ENCODE measurements around the gene RASSF7. TPM values are rescaled to one million over a fixed set of nuclear protein-coding genes. Genes with fewer than 3 reads are reported as not detected.

RASSF7 gene
- total RNA-seq, 1 donor from 2014 or later: 2.0 TPM

GRCh38 chr11:581752-582151 lies 21.0 kb downstream of the RASSF7 start:
- no peak for DNase-seq (ENCODE audit: low spot score)

GRCh38 chr11:584287-584686 lies 23.5 kb downstream of the RASSF7 start:
- no peak for DNase-seq (ENCODE audit: low spot score)

DNA sequence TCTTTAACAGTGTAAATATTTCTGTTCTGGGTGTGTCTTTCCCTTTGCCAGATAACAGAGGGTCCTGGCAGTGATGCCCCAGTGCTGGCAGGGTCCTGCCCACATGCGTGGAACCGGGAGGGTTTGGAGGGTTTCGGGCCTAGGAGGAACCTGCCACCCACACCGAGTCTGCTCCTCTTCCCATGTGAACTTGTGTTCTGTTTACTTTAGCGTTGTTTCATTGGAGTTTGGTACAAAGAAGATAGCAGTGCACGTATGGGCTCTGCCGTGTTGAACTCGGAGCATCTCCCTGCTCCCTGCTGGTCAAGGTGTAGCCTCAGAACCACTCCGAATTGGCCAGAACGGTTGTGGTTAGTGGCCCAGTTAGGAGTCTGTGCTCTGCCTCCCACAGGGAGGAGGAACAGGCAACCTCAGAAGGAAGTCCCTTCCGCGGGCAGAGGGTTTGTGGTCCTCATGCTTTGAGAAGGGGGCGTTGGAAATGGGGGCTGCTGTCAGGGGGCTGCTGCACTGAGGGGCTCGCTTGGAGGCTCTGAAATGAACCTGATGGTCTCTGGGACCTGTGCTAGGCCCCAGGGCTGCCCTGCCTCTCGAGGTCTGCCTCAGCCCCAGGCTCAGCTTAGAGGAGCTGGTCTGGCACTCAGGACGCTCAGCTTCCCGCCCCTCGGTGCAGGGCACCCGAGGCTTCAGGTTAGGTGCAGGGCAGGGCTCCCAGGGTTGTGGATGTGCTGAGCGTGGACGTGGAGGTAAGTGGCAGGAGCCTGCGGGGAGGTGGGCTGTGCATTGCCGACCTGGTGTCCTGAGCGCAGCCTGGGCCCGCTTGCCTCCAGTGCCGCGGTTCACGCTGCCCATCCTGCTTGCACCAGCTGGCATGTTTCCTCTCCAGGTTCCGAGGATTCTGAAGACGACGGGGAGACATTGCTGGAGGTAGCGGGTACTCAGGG lies 25.9 kb downstream of the RASSF7 start:
- no peak for DNase-seq (ENCODE audit: low spot score)

GRCh38 chr11:587546-587945 lies 26.8 kb downstream of the RASSF7 start:
- DNase-seq (ENCODE audit: low spot score): no peak

DNA sequence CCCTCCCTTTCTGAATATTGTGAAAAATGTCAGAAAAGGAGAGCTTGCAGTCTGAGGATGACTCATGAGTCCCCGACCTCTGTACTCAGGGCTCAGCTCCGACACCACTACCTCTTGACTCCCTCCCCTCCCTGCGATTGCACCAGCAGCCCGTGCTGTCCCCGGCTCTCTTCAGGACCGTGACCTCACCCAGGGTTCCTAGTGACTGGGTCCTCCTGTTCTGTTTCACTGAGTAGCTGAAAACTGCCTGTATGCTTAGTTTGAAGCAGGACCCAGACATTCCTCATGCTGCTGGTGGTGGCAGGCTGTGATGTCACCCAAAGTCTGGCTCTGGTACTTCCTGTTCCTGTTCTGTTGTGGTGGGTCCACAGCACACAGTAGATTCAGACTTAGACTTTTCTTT lies 27.2 kb downstream of the RASSF7 start:
- no peak for DNase-seq (ENCODE audit: low spot score)

GRCh38 chr11:589798-590197 lies 29.0 kb downstream of the RASSF7 start:
- no peak for DNase-seq (ENCODE audit: low spot score)

DNA sequence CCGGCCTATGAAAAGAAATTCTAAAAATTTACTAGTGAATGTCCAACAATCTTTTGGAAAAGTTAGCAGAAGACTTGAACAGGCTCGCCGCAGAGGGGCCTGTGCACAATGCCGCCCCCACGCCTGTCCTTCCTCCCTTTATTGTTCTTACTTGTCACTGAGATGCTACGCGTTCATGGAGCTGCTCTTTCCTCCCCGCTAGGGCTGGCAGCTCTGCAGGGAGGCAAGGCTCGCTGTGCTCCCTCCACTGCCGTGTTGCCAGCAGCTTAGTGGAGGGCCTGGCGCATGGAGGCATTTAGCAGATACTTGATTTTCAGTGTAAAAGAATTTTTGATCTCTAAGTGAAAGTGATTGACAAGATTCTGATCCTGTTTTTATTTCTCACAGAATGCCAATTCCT lies 30.2 kb downstream of the RASSF7 start:
- no peak for DNase-seq (ENCODE audit: low spot score)

DNA sequence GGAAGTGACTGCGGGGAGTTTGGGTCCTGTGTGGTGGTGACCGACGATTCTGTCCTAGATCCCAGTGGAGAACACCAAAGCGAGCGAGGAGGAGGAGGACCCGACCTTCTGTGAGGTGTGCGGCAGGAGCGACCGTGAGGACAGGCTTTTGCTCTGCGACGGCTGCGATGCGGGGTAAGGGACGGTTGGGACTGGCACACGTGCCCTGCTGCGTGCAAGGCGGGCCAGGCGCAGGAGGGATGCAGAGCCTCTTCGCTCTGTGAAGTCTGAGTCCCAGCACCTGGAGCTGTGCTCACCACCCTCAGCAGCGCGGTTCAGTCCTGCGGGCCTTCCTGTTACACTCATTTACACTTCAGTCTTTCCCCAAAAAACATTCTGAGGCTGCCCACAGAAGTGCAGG lies 31.7 kb downstream of the RASSF7 start:
- no peak for DNase-seq (ENCODE audit: low spot score)

- DNase-seq (ENCODE audit: low spot score): no peak
Measured at GRCh38 chr11:592918-593317, 32.1 kb downstream of the RASSF7 start.

- DNase-seq (ENCODE audit: low spot score): no peak
Measured at GRCh38 chr11:593347-593746, 32.6 kb downstream of the RASSF7 start.

GRCh38 chr11:595400-595799 lies 34.6 kb downstream of the RASSF7 start:
- DNase-seq (ENCODE audit: low spot score): no peak

DNA sequence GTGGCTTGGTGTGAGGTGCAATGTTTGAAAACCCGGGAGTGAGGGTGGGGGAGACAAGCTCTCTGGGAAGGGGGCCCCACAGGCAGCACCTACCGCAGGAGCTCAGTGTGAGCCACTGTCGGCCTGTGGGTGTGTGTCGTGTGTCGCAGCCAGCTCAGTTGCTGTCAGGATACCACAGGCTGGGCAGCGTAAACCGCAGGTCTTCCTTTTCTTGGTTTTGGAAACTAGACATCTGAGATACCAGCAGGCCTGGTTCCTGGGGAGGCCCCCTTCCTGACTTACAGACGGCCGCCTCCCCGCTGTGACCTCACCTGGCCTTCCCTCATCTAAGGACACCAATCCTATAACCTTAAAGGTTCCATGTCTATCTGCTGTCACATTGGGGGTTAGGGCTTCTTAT lies 35.6 kb downstream of the RASSF7 start:
- DNase-seq (ENCODE audit: low spot score): no peak

DNA sequence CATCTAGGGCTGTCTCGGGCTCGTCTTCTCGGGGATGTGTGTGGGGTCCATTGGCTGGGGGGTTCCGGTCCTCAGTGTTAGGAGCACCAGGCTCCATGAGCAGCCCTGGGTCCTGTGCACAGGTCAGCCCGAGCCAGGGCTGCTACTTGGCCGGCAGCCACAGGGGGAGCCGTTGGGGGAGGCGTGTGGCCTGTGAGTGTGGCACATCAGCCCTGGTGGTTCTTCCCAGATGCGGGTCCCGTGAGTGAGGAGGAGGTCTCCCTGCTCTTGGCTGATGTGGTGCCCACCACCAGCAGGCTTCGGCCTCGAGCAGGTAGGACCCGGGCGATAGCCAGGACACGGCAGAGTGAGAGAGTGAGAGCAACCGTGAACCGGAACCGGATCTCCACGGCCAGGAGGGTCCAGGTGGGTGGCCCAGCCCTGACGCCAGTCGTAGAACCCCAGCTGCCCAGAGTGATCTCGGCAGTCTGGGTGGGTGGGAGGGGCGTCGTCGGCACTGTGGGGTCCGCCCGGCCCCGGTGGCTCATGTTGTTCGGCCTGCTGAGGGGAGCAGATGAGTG lies 36.5 kb downstream of the RASSF7 start:
- DNase-seq (ENCODE audit: low spot score): no peak

DNA sequence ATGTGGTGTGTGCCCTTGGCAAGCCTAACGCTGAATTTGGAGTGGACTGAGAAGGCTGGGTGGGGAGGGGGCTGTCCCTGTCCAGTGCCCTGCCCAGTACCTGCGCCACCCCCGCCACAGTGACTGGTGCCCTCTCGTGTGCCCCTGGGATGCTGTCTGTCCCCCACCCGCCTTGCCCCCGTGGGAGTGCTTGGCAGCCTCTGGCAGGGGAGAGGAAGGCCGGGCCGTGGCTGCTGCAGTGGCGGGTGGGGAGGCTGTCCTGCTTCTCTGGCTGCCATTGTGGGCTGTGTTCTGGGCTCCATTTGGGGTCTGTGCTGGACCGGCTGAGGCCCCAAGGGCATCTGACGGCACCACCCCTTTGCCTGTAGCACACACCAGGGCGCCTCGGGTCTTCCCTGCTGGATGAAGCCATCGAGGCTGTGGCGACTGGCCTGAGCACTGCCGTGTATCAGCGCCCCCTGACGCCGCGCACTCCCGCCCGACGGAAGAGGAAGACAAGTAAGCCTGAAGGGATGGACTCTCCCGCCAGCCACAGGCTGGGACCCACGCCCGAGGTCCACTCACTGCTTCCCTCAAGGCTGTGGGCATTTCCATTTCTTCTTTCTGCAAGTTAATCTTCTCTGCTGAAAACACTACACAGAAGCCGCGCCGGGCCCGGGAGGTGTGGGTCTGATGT lies 37.4 kb downstream of the RASSF7 start:
- DNase-seq (ENCODE audit: low spot score): no peak

DNA sequence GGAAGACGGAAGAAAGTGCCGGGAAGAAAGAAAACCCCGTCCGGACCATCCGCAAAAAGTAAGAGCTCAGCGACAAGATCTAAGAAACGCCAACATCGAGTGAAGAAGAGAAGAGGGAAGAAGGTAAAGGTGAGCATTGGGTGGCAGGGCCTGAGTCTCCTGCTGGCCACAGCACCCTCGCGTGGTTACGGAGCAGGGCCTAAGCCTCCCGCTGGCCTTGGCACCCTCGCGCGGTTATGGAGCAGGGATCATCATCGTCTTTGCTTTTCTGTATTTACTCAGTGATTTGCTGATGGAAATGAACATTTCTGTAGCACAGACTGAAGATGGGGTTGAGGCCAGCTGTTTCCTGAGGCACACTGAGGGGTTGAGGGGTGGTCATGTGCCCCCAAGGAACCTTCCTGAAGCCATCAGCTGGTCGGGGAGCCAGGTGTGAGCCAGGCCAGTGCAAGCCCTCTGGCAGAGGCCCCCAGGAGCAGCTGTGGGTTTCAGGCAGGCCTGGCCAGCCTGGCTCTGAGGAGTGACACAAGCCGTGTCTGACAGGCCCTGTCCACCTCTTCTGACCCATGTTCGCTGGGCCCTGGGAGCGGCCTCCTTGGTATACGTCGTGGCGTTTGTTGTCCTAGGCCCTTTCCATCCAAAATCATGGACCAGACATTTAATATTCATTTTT lies 40.9 kb downstream of the RASSF7 start:
- DNase-seq (ENCODE audit: low spot score): no peak

DNA sequence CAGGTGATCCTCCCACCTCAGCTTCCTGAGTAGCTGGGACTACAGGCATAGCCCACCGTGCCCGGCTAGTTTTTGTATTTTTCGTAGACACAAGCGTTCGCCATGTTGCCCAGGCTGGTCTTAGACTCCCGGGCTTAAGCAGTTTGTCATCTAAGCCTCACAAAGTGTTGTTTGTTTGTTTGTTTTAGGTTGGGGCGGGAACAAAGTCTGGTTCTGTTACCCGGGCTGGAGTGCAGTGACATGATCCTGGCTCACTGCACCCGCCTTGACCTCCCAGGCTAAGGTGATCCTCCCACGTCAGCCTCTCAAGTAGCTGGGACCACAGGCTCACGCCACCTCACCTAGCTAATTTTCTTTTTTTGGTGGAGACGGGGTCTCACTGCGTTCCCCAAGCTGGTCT lies 42.4 kb downstream of the RASSF7 start:
- DNase-seq (ENCODE audit: low spot score): no peak

DNA sequence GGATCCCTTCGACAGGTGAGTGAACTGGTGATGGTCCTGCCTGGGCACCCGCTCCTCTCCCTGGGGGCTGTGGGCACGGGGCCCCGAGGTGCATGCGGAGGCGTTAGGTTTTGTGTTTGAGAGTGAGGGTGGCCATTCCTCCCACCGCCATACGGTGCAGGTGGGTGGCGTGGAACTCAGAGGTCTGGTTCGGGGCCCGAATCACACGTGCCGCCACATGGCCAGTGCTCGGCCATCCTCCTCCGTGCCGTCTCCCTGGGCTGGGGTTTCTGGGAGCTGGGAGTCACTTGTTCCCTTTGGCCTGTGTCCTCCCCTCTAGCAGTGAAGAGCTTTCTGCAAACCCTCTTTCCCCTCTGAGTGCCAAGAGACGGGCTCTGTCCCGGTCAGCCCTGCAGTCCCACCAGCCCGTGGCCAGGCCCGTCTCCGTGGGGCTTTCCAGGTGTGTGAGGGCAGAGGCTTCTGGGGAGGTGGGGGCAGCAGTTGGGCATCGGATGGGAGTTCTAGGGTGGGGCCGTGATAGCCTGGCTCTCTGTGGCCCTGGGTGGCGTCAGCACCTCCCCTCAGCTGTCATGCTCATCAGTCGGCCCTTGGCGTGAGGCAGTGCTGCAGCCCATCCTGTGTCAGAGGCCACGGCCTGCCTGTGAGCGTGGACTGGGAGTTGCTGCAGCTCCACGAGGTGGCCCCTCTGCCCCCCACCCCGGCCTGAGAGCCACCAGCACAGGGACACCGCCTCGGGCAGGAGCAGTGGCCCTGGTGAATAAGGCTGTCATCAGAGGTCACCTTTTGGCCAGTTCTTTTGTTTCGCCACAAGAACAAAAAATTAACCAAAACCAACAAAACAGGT lies 44.7 kb downstream of the RASSF7 start:
- no peak for DNase-seq (ENCODE audit: low spot score)

DNA sequence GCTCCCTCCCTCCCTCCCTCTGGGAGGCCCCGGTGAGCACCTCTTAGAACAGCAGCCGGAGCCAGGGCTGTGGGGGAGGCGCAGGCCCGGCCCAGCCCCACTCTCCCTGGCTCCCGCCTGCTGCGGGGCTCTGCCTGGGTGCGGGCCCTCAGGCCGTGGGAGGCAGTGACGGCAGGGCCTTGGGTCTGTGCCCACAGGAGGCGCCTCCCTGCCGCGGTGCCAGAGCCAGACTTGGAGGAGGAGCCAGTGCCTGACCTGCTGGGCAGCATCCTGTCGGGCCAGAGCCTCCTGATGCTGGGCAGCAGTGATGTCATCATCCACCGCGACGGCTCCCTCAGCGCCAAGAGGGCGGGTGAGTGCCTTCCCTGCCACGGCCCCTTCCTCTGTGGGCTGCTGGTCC lies 45.5 kb downstream of the RASSF7 start:
- DNase-seq (ENCODE audit: low spot score): no peak

GRCh38 chr11:607020-607780 lies 46.4 kb downstream of the RASSF7 start:
- DNase-seq (ENCODE audit: low spot score): no peak
